Activated CD4-positive, alpha-beta T cell treated with anti-CD3 and anti-CD28 coated beads for 36 hours (primary cell): ENCODE data around the gene MYH7. TPM values are rescaled to one million over a fixed set of nuclear protein-coding genes. Genes with fewer than 3 reads are reported as not detected.
"Not testable (repeated sequence)": the region's sequence is repeated elsewhere in the genome, so short reads cannot be mapped to it uniquely, and the experiment has no call there.

Experiments
- ATAC-seq: fragments of 200-7000 bp; cut with Tn5 transposase; one replicate; pipeline ENCODE4 v1.10.0; 2021; ENCODE audit warnings: mild to moderate bottlenecking, moderate library complexity
- CTCF ChIA-PET: fragments of 350-600 bp; sonication (Branson Sonifier 250); formaldehyde crosslinking; loops from one replicate; lab custom pipeline; 2021; ENCODE audit warnings: antibody characterized with exemption; lab: Charles Lee
- POLR2A ChIA-PET: fragments of 350-600 bp; sonication (Branson Sonifier 250); formaldehyde crosslinking; loops from one replicate; lab custom pipeline; 2021; ENCODE audit warnings: antibody characterized with exemption, inconsistent platforms; lab: Charles Lee
- DNase-seq: peaks from one replicate; pipeline ENCODE4 v3.0.0-alpha.2; 2020
- H3K27ac Mint-ChIP-seq: one replicate; pipeline ENCODE4 v1.8.0; 2021; ENCODE audit warnings: mixed read lengths
- H3K27me3 Mint-ChIP-seq: one replicate; pipeline ENCODE4 v1.8.0; 2021; ENCODE audit warnings: mixed read lengths
- H3K36me3 Mint-ChIP-seq: one replicate; pipeline ENCODE4 v1.8.0; 2021; ENCODE audit warnings: low read depth, mixed read lengths
- H3K4me1 Mint-ChIP-seq: one replicate; pipeline ENCODE4 v1.8.0; 2021; ENCODE audit warnings: mixed read lengths
- H3K4me3 Mint-ChIP-seq: one replicate; pipeline ENCODE4 v1.8.0; 2021; ENCODE audit warnings: mild to moderate bottlenecking, moderate library complexity, mixed read lengths
- H3K9me3 Mint-ChIP-seq: one replicate; pipeline ENCODE4 v1.8.0; 2021; ENCODE audit warnings: low read depth, mixed read lengths
- intact Hi-C, 2 experiments: fragments of 100-400 bp; cut with DNase I in 1 of 2; cut with micrococcal nuclease in 1 of 2; formaldehyde crosslinking; loops; one replicate each; pipeline versions ENCODE4 v1.14.2 to v1.15.1; 2022 to 2024; cut with DNase I, micrococcal nuclease
- total RNA-seq, 2 experiments: library from RNA; stranded (reverse); gene quantifications; one replicate each; pipeline ENCODE4 v1.2.3, GENCODE V29; 2021

The MYH7 gene
- total RNA-seq, 2 experiments from 2014 or later, result 0.05 to 0.07 TPM

DNA sequence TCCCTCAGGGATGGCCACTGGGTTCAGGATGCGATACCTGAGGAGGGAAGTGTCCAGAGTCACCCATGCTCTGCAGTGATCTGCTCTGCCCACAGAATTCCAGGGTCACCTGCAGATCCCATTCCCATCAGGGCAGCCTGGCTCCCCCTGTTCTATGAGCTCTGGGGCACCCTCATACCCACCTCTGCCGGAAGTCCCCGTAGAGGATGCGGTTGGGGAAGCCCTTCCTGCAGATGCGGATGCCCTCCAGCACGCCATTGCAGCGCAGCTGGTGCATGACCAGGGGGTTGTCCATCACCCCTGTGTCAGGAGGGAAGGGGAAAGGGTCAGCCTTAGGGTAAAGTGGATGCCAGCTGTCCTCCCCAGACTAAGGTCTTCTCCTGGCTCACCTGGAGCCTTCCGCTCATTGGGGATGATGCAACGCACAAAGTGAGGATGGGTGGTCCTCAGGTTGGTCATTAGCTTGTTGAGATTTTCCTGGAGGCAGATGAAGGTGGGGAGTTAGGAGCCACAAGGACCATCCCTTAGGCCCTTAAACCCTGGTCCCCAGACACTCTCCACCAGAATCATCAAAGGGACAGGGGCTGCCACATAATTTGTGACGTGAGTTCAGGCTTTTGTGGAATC lies 38.6 kb downstream of the MYH7 start:
- Mint-ChIP-seq H3K9me3 (no peaks in the 10 kb centered on the region), H3K4me3 (no peak overlapping the region), H3K27me3 (no peaks in the 10 kb centered on the region), H3K27ac (no peak overlapping the region), H3K36me3 (no peaks in the 10 kb centered on the region), H3K4me1 (no peaks in the 10 kb centered on the region)
- CTCF ChIA-PET, result interaction anchor here (0.6 to 0.9 kb wide), 4 partner anchors 14 to 735 kb away, joined by 3 to 4 read pairs (median 3); no protein-coding TSS in a partner anchor
- no peak for DNase-seq
- intact Hi-C loops, result no loop called here
- no peak for ATAC-seq
- POLR2A ChIA-PET, result no interaction called here

DNA sequence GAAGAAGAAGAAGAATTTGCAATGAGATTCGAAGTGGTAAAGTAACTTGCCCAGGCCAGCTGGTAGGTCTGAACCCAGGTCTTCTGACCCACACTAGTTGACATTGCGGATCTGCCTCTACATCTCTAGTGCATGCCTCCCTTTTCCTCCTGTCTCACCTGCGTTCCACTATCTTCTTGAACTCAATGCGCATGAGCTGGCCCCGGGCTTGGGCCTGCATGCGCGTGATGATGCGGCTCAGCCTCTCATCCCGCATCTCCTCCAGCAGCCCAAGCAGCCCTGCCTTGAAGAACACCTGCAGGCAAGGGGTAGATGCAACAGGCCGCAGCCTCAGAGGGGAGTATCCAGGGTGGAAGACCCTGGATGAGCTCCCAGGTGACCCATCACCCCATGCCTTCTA lies 39.3 kb downstream of the MYH7 start:
- Mint-ChIP-seq H3K36me3 (no peaks in the 10 kb centered on the region), H3K9me3 (no peaks in the 10 kb centered on the region), H3K4me1 (no peaks in the 10 kb centered on the region), H3K27ac (no peak overlapping the region), H3K27me3 (no peaks in the 10 kb centered on the region), H3K4me3 (no peak overlapping the region)
- intact Hi-C loops, result no loop called here
- POLR2A ChIA-PET, result no interaction called here
- CTCF ChIA-PET, result no interaction called here
- no peak for ATAC-seq
- DNase-seq, result no peak

DNA sequence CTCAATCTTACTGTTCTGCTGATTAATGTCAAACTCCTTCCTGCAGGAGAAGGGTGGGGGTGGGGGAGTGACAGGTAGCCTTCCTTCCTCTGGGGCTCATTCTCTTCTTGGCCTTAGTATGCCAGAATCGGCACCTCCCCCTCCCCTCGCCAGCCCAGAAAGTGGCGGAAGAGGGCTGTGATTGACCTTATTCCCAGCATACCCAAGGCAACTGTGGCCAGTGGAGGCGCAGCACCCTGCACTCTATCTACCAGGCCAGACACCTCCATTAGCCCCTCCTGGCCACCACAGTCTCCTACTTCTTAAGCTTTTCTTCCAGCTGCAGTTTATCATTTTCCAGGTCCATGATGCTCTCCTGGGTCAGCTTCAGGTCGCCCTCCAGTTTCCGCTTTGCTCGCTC lies 42.8 kb downstream of the MYH7 start:
- Mint-ChIP-seq H3K9me3 (no peaks in the 10 kb centered on the region), H3K27me3 (no peaks in the 10 kb centered on the region), H3K4me1 (no peaks in the 10 kb centered on the region), H3K4me3 (no peak overlapping the region), H3K27ac (no peak overlapping the region), H3K36me3 (no peaks in the 10 kb centered on the region)
- DNase-seq (no peak), ATAC-seq (no peak)
- intact Hi-C loops, result no loop called here
- ChIA-PET CTCF (interaction anchor here (0.7 to 1.3 kb wide), 3 partner anchors 24 to 59 kb away, joined by 3 to 4 read pairs (median 3); no protein-coding TSS in a partner anchor), POLR2A (no interaction called here)

- CTCF ChIA-PET, result interaction anchor here (0.8 kb wide), 1 partner anchor 10 kb away, joined by 3 read pairs; no protein-coding TSS in a partner anchor
- DNase-seq, H3K27ac Mint-ChIP-seq, intact Hi-C loops, POLR2A ChIA-PET, H3K4me3 Mint-ChIP-seq, H3K27me3 Mint-ChIP-seq, ATAC-seq, H3K36me3 Mint-ChIP-seq, H3K4me1 Mint-ChIP-seq, H3K9me3 Mint-ChIP-seq: not testable (repeated sequence)
Observed at GRCh38 chr14:23389871-23390270, 45.6 kb downstream of the MYH7 start.

GRCh38 chr14:23389396-23389795 lies 46.1 kb downstream of the MYH7 start:
- ChIA-PET POLR2A (no interaction called here), CTCF (no interaction called here)
- H3K27ac Mint-ChIP-seq, result no peak overlapping the region
- no peak for ATAC-seq
- no peaks in the 10 kb centered on the region for H3K9me3 Mint-ChIP-seq
- no peak overlapping the region for H3K4me3 Mint-ChIP-seq
- no peak for DNase-seq
- no peaks in the 10 kb centered on the region for H3K4me1 Mint-ChIP-seq
- no peaks in the 10 kb centered on the region for H3K27me3 Mint-ChIP-seq
- intact Hi-C loops, result no loop called here
- no peaks in the 10 kb centered on the region for H3K36me3 Mint-ChIP-seq

GRCh38 chr14:23388996-23389395 lies 46.5 kb downstream of the MYH7 start:
- CTCF ChIA-PET, result no interaction called here
- ATAC-seq (no peak), DNase-seq (no peak)
- Mint-ChIP-seq H3K4me1 (no peaks in the 10 kb centered on the region), H3K4me3 (no peak overlapping the region), H3K9me3 (no peaks in the 10 kb centered on the region), H3K27ac (no peak overlapping the region), H3K36me3 (no peaks in the 10 kb centered on the region), H3K27me3 (no peaks in the 10 kb centered on the region)
- POLR2A ChIA-PET, result no interaction called here
- intact Hi-C loops, result no loop called here

DNA sequence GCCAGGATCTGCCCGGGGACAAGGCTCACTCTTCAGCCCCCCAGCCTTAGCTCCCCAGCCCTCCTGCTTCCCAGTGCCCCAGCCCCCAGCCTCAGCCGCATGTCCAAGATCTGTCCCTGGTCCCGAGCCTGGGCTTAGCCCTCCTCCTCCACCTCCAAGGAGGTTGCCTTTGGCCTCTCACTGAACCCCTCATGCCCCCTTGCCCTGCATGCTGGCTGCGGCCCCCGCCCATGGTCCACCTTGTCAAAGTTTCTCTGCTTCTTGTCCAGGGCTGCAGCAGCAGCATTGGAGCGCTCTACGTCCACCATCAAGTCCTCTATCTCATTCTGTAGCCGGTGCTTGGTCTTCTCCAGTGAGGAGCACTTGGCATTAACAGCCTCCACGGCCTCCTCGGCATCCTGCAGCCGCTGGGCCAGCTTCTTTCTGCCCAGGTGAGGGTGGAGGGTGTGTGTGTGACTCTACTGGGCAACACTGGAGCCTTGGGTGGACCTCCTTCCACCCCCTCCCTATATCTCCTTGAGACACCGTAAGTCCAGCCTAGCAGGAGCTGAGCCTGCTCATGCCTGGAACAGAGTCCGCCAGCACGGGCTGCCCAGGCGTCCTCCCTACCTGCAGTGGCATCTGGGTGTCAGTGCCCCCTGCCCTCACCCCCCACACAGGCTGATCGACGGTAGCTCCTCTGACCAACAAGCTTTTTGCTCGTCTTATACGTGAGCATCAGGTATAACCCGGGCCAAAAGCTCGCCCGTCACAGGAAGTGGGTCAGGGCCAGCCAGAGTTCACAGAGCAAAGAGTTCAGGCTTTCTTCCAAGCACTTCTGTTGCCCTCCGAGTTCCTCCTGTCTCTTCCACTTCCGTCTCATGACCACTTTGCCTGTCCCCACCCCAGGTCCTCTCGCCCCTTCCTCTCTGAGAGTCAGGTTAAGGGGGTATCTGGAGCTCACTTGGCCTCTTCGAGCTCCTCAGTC lies 47.3 kb downstream of the MYH7 start:
- ATAC-seq (no peak), DNase-seq (no peak)
- H3K4me1 Mint-ChIP-seq, result no peaks in the 10 kb centered on the region
- CTCF ChIA-PET, result interaction anchor here (1.0 kb wide), 1 partner anchor 267 kb away, joined by 3 read pairs; no protein-coding TSS in a partner anchor
- no peak overlapping the region for H3K4me3 Mint-ChIP-seq
- H3K36me3 Mint-ChIP-seq, result no peaks in the 10 kb centered on the region
- intact Hi-C loops, result no loop called here
- no peaks in the 10 kb centered on the region for H3K9me3 Mint-ChIP-seq
- H3K27me3 Mint-ChIP-seq, result no peaks in the 10 kb centered on the region
- POLR2A ChIA-PET, result no interaction called here
- H3K27ac Mint-ChIP-seq, result no peak overlapping the region

DNA sequence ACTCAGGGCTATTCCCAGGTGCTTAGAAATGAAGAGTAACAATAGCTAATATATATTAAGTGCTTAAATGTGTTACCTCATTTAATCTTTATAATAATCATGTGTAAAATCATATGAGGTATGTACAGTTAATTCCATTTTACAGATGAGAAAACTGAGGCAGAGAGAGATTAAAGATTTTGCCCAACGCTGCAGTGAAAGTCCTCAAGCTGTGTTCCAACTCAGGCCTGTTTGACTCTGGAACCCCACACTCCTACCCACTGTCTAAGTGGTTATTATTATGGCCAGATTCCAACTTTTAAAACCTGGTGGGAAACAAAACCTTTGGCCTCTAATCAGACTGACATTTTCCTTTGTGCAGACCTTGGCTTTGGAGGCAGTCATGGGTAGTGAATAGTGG lies 48.5 kb downstream of the MYH7 start:
- ATAC-seq, result no peak
- Mint-ChIP-seq H3K36me3 (no peaks in the 10 kb centered on the region), H3K4me1 (no peaks in the 10 kb centered on the region), H3K9me3 (no peaks in the 10 kb centered on the region), H3K27ac (no peak overlapping the region), H3K4me3 (no peak overlapping the region), H3K27me3 (peaks cover 2% of the 10 kb centered on the region)
- intact Hi-C loops, result no loop called here
- ChIA-PET CTCF (interaction anchor here (0.5 to 1.0 kb wide), 2 partner anchors 174 to 266 kb away, joined by 3 read pairs; no protein-coding TSS in a partner anchor), POLR2A (no interaction called here)
- DNase-seq, result no peak

DNA sequence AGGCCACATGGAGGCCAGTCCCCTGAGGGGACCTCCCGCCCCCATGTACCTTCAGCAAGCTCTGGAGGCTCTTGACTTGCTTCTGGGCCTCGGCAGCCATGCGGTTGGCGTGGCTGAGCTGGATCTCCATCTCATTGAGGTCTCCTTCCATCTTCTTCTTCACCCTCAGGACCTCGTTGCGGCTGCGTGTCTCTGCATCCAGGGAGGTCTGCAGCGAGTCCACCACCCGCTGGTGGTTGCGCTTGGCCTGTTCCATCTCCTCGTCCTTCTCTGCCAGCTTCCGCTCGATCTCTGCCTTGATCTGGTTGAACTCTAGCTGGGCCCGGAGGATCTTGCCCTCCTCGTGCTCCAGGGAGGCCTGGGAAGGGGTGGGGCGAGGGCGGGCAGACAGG lies 49.2 kb downstream of the MYH7 start:
- H3K27ac Mint-ChIP-seq, H3K36me3 Mint-ChIP-seq, H3K27me3 Mint-ChIP-seq, POLR2A ChIA-PET, ATAC-seq, intact Hi-C loops, H3K9me3 Mint-ChIP-seq, H3K4me1 Mint-ChIP-seq, DNase-seq, H3K4me3 Mint-ChIP-seq: not testable (repeated sequence)
- CTCF ChIA-PET, result interaction anchor here (1.2 kb wide), 1 partner anchor 34 kb away, joined by 3 read pairs; the partner anchor contains the start of gene SLC22A17

DNA sequence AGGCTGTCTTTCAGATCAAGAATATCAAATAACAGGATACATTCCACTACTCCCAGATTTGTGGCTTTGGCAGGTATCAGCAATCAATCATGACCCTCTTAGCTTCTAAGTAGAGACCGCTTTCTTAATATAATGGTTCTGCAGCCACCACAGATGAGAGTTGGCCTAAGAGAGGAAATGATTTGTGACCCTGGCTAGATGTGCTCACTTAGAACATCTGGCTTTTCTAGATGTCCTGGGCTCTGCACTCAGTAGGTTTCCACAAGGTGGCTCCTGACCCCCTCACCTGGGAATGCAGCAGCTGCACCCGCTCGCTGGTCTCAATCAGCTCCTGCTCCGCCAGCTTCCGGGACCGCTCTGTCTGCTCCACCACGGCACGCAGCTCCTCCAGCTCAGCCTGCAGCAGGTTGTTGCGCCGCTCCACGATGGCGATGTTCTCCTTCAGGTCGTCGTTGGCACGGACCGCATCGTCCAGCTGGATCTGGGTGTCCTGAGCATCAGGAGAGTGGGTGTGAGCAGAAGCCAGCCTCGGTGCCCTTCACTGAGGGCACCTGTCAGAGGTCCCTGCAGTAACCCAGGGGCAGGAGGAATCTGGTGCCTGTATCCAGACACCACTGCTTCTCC lies 49.7 kb downstream of the MYH7 start:
- Mint-ChIP-seq H3K27ac (no peak overlapping the region), H3K36me3 (no peaks in the 10 kb centered on the region), H3K27me3 (peaks cover 2% of the 10 kb centered on the region), H3K4me1 (no peaks in the 10 kb centered on the region), H3K4me3 (no peak overlapping the region), H3K9me3 (no peaks in the 10 kb centered on the region)
- ChIA-PET CTCF (interaction anchor here (1.2 kb wide), 1 partner anchor 33 kb away, joined by 3 read pairs; the partner anchor contains the start of gene SLC22A17), POLR2A (no interaction called here)
- intact Hi-C loops, result no loop called here
- DNase-seq (no peak), ATAC-seq (no peak)

GRCh38 chr14:23385244-23385641 lies 50.2 kb downstream of the MYH7 start:
- CTCF ChIA-PET, result interaction anchor here (1.2 kb wide), 1 partner anchor 33 kb away, joined by 3 read pairs; the partner anchor contains the start of gene SLC22A17
- POLR2A ChIA-PET, result interaction anchor here (0.5 kb wide), 1 partner anchor 151 kb away, joined by 5 read pairs; no protein-coding TSS in a partner anchor
- Mint-ChIP-seq H3K36me3 (no peaks in the 10 kb centered on the region), H3K9me3 (no peaks in the 10 kb centered on the region), H3K27me3 (peaks cover 2% of the 10 kb centered on the region), H3K4me1 (no peaks in the 10 kb centered on the region), H3K27ac (no peak overlapping the region), H3K4me3 (no peak overlapping the region)
- intact Hi-C loops, result no loop called here
- ATAC-seq, result no peak
- no peak for DNase-seq
